ENCODE measurements around the gene BRD3.

- no peak for TF ChIP-seq REST (IDR thresholded peaks at IDR 0.05; ENCODE audit: insufficient read depth in 1 of 2, low read depth in 2 of 2, low read length in 2 of 2)
- no peak for TF ChIP-seq POLR2AphosphoS5 (IDR thresholded peaks at IDR 0.05; ENCODE audit: low read depth, low read length)
- TF ChIP-seq TAF1 (IDR thresholded peaks at IDR 0.05; ENCODE audit: borderline replicate concordance, insufficient read depth, low read length) = no peak
- no peak for TF ChIP-seq FOXP2 (optimal IDR thresholded peaks at IDR 0.05; ENCODE audit: borderline replicate concordance, extremely low read depth, extremely low read length, insufficient read depth)
Observed at GRCh38 chr9:134043531-134043988, 24.3 kb downstream of the BRD3 start.

Measured in PFSK-1 (cell line).